Measurements from ENCODE around the gene CARD8.
"Not testable (repeated sequence)": the region's sequence is repeated elsewhere in the genome, so short reads cannot be mapped to it uniquely, and the experiment has no call there.

CARD8 gene

GRCh38 chr19:48284896-48285295 is 29.2 kb upstream of the CARD8 start:
- no peak for DNase-seq
- Mint-ChIP-seq H3K27ac (no peak overlapping the region), H3K27me3 (no peaks in the 10 kb centered on the region), H3K4me1 (ENCODE audit: low read depth) (no peaks in the 10 kb centered on the region), H3K4me3 (no peak overlapping the region), H3K9me3 (peaks cover 17% of the 10 kb centered on the region), H3K36me3 (ENCODE audit: low read depth) (peaks cover 9% of the 10 kb centered on the region)

GRCh38 chr19:48283908-48284307 is 28.2 kb upstream of the CARD8 start:
- no peaks in the 10 kb centered on the region for H3K27me3 Mint-ChIP-seq
- peaks cover 9% of the 10 kb centered on the region for H3K36me3 Mint-ChIP-seq (ENCODE audit: low read depth)
- no peak for DNase-seq
- peaks cover 17% of the 10 kb centered on the region for H3K9me3 Mint-ChIP-seq
- peaks cover 4% of the 10 kb centered on the region for H3K4me1 Mint-ChIP-seq (ENCODE audit: low read depth)
- H3K4me3 Mint-ChIP-seq = no peak overlapping the region
- H3K27ac Mint-ChIP-seq = no peak overlapping the region

GRCh38 chr19:48279747-48280146 is 24.0 kb upstream of the CARD8 start:
- H3K27me3 Mint-ChIP-seq = no peaks in the 10 kb centered on the region

GRCh38 chr19:48274938-48275337 is 19.2 kb upstream of the CARD8 start:
- no peak for DNase-seq
- no peaks in the 10 kb centered on the region for H3K9me3 Mint-ChIP-seq
- H3K36me3 Mint-ChIP-seq (ENCODE audit: low read depth) = no peaks in the 10 kb centered on the region
- peaks cover 10% of the 10 kb centered on the region for H3K27me3 Mint-ChIP-seq
- H3K4me1 Mint-ChIP-seq (ENCODE audit: low read depth) = peaks cover 12% of the 10 kb centered on the region
- H3K27ac Mint-ChIP-seq = no peak overlapping the region
- H3K4me3 Mint-ChIP-seq = no peak overlapping the region

More at GRCh38 chr19:48279747-48280146, 24.0 kb upstream of the CARD8 start:
- no peak for DNase-seq
- Mint-ChIP-seq H3K4me3 (no peak overlapping the region), H3K27ac (no peak overlapping the region), H3K9me3 (peaks cover 5% of the 10 kb centered on the region), H3K4me1 (ENCODE audit: low read depth) (peaks cover 4% of the 10 kb centered on the region), H3K36me3 (ENCODE audit: low read depth) (no peaks in the 10 kb centered on the region)

- Mint-ChIP-seq H3K4me1 (ENCODE audit: low read depth) (peaks cover 11% of the 10 kb centered on the region), H3K9me3 (no peaks in the 10 kb centered on the region), H3K36me3 (ENCODE audit: low read depth) (no peaks in the 10 kb centered on the region), H3K27me3 (peaks cover 18% of the 10 kb centered on the region), H3K27ac (no peak overlapping the region), H3K4me3 (no peak overlapping the region)
- no peak for DNase-seq
Measured at GRCh38 chr19:48274173-48274572, 18.5 kb upstream of the CARD8 start.

GRCh38 chr19:48271531-48272151 is 15.9 kb upstream of the CARD8 start:
- DNase-seq = peak; percentile 65
- H3K4me3 Mint-ChIP-seq = peak overlapping the region; percentile 84
- H3K27me3 Mint-ChIP-seq = peaks cover 22% of the 10 kb centered on the region

GRCh38 chr19:48269617-48270026 is 13.9 kb upstream of the CARD8 start:
- H3K4me1 Mint-ChIP-seq (ENCODE audit: low read depth) = peaks cover 16% of the 10 kb centered on the region
- not testable (repeated sequence) for H3K9me3 Mint-ChIP-seq; H3K27ac Mint-ChIP-seq; H3K36me3 Mint-ChIP-seq (ENCODE audit: low read depth); DNase-seq
- peaks cover 29% of the 10 kb centered on the region for H3K27me3 Mint-ChIP-seq
- peak overlapping the region; percentile 13 for H3K4me3 Mint-ChIP-seq

More at GRCh38 chr19:48271531-48272151, 15.9 kb upstream of the CARD8 start:
- H3K4me1 Mint-ChIP-seq (ENCODE audit: low read depth) = peaks cover 15% of the 10 kb centered on the region
- H3K36me3 Mint-ChIP-seq (ENCODE audit: low read depth) = no peaks in the 10 kb centered on the region
- peak overlapping the region; percentile 33 for H3K27ac Mint-ChIP-seq
- no peaks in the 10 kb centered on the region for H3K9me3 Mint-ChIP-seq

- not testable (repeated sequence) for H3K4me3 Mint-ChIP-seq; H3K9me3 Mint-ChIP-seq; H3K36me3 Mint-ChIP-seq (ENCODE audit: low read depth); H3K27ac Mint-ChIP-seq; DNase-seq
- H3K4me1 Mint-ChIP-seq (ENCODE audit: low read depth) = peaks cover 21% of the 10 kb centered on the region
- H3K27me3 Mint-ChIP-seq = peaks cover 20% of the 10 kb centered on the region
Measured at GRCh38 chr19:48265326-48265725, 9.6 kb upstream of the CARD8 start.

GRCh38 chr19:48260359-48260714 is 4.6 kb upstream of the CARD8 start:
- Mint-ChIP-seq H3K27ac (peak overlapping the region; percentile 96), H3K36me3 (ENCODE audit: low read depth) (peaks cover 19% of the 10 kb centered on the region), H3K4me3 (peak overlapping the region; percentile 79), H3K4me1 (ENCODE audit: low read depth) (peaks cover 42% of the 10 kb centered on the region)
- H3K9me3 Mint-ChIP-seq, DNase-seq, H3K27me3 Mint-ChIP-seq: not testable (repeated sequence)

GRCh38 chr19:48258992-48259391 is 3.3 kb upstream of the CARD8 start:
- not testable (repeated sequence) for DNase-seq, H3K9me3 Mint-ChIP-seq, H3K27me3 Mint-ChIP-seq
- peak overlapping the region; percentile 96 for H3K27ac Mint-ChIP-seq
- peak overlapping the region; percentile 79 for H3K4me3 Mint-ChIP-seq
- H3K36me3 Mint-ChIP-seq (ENCODE audit: low read depth) = peaks cover 23% of the 10 kb centered on the region
- peaks cover 53% of the 10 kb centered on the region for H3K4me1 Mint-ChIP-seq (ENCODE audit: low read depth)

GRCh38 chr19:48258350-48258749 is 2.6 kb upstream of the CARD8 start:
- Mint-ChIP-seq H3K36me3 (ENCODE audit: low read depth) (peaks cover 23% of the 10 kb centered on the region), H3K4me3 (peak overlapping the region; percentile 79), H3K27ac (peak overlapping the region; percentile 96), H3K9me3 (no peaks in the 10 kb centered on the region), H3K27me3 (no peaks in the 10 kb centered on the region), H3K4me1 (ENCODE audit: low read depth) (peaks cover 60% of the 10 kb centered on the region)
- peak; percentile 41 for DNase-seq

- peaks cover 25% of the 10 kb centered on the region for H3K36me3 Mint-ChIP-seq (ENCODE audit: low read depth)
- peaks cover 75% of the 10 kb centered on the region for H3K4me1 Mint-ChIP-seq (ENCODE audit: low read depth)
- H3K27ac Mint-ChIP-seq = peak overlapping the region; percentile 92
- no peaks in the 10 kb centered on the region for H3K27me3 Mint-ChIP-seq
- no peaks in the 10 kb centered on the region for H3K9me3 Mint-ChIP-seq
- DNase-seq = no peak
- peak overlapping the region; percentile 92 for H3K4me3 Mint-ChIP-seq
Measured at GRCh38 chr19:48254529-48254970, 1.2 kb downstream of the CARD8 start.

GRCh38 chr19:48253999-48254398 is 1.7 kb downstream of the CARD8 start:
- Mint-ChIP-seq H3K27me3 (no peaks in the 10 kb centered on the region), H3K4me1 (ENCODE audit: low read depth) (peaks cover 74% of the 10 kb centered on the region), H3K27ac (peak overlapping the region; percentile 92), H3K4me3 (peak overlapping the region; percentile 92), H3K9me3 (no peaks in the 10 kb centered on the region), H3K36me3 (ENCODE audit: low read depth) (peaks cover 28% of the 10 kb centered on the region)
- no peak for DNase-seq

- H3K9me3 Mint-ChIP-seq = no peaks in the 10 kb centered on the region
- H3K36me3 Mint-ChIP-seq (ENCODE audit: low read depth) = peaks cover 34% of the 10 kb centered on the region
- peak overlapping the region; percentile 31 for H3K27ac Mint-ChIP-seq
- no peak overlapping the region for H3K4me3 Mint-ChIP-seq
- no peaks in the 10 kb centered on the region for H3K27me3 Mint-ChIP-seq
- DNase-seq = no peak
- peaks cover 76% of the 10 kb centered on the region for H3K4me1 Mint-ChIP-seq (ENCODE audit: low read depth)
Measured at GRCh38 chr19:48252609-48253008, 3.1 kb downstream of the CARD8 start.

GRCh38 chr19:48250290-48251025 is 5.3 kb downstream of the CARD8 start:
- DNase-seq = no peak
- Mint-ChIP-seq H3K9me3 (no peaks in the 10 kb centered on the region), H3K36me3 (ENCODE audit: low read depth) (peaks cover 36% of the 10 kb centered on the region), H3K4me1 (ENCODE audit: low read depth) (peaks cover 78% of the 10 kb centered on the region), H3K4me3 (peak overlapping the region; percentile 90), H3K27me3 (no peaks in the 10 kb centered on the region), H3K27ac (peak overlapping the region; percentile 99)
